Esophagus muscularis mucosa (tissue), 4 donors: ENCODE data around the gene NPTX1. TPM values are rescaled to one million over a fixed set of nuclear protein-coding genes. Genes with fewer than 3 reads are reported as not detected.

Experiments
- DNase-seq: peaks from one replicate; pipeline ENCODE4 v3.0.0-alpha.2; 2017; ENCODE audit errors: extremely low spot score
- H3K27ac ChIP-seq, 4 donors: fragments of 200-600 bp; sonication (generic); replicated peaks in 1 of 4; 1 replicate in 3 of 4; 2 replicates in 1 of 4; pipeline ENCODE4 v1.5.1; 2016 to 2019; ENCODE audit warnings: mild to moderate bottlenecking in 1 of 4
- H3K27me3 ChIP-seq, 4 donors: fragments of 200-600 bp; sonication (generic); one replicate each; pipeline versions ENCODE4 v1.5.1 to v1.6.0; 2016 to 2019
- H3K36me3 ChIP-seq, 4 donors: fragments of 200-600 bp; sonication (generic); one replicate each; pipeline ENCODE4 v1.5.1; 2016 to 2019
- H3K4me1 ChIP-seq, 4 donors: fragments of 200-600 bp; sonication (generic); one replicate each; pipeline ENCODE4 v1.5.1; 2016 to 2019
- H3K4me3 ChIP-seq, 4 donors: fragments of 200-600 bp; sonication (generic); 1 replicate in 2 of 4; 2 replicates in 2 of 4; pipeline ENCODE4 v1.5.1; 2016 to 2019; ENCODE audit warnings: mild to moderate bottlenecking in 4 of 4, moderate library complexity in 1 of 4
- H3K9me3 ChIP-seq, 4 donors: fragments of 200-600 bp; sonication (generic); 1 replicate in 3 of 4; 2 replicates in 1 of 4; pipeline ENCODE4 v1.5.1; 2016 to 2019
- EP300 ChIP-seq: sonication (generic); formaldehyde crosslinking; IDR thresholded peaks from one replicate; pipeline ENCODE4 v1.6.1; 2017; ENCODE audit warnings: antibody characterized with exemption
- POLR2A ChIP-seq: fragments of 450-650 bp; IDR thresholded peaks from one replicate; pipeline ENCODE4 v1.6.1; 2017; ENCODE audit warnings: antibody characterized with exemption, moderate library complexity, mild to moderate bottlenecking, low read depth
- POLR2AphosphoS5 ChIP-seq, 2 donors: sonication (generic); formaldehyde crosslinking; IDR thresholded peaks; one replicate each; pipeline ENCODE4 v1.6.1; 2017; ENCODE audit warnings: antibody characterized with exemption in 2 of 2
- WGBS: methylation state at CpG from one replicate; pipeline ENCODE4 v1.1.5; 2018; 5-methylcytosine and 5-hydroxymethylcytosine counted together
- intact Hi-C: fragments of 100-400 bp; cut with DNase I; formaldehyde crosslinking; loops from one replicate; pipeline ENCODE4 v1.15.1; 2023
- total RNA-seq, 4 donors: library from RNA; depleted of rRNA; stranded (reverse); fragments of >200 nt; gene quantifications; one replicate each; pipeline versions ENCODE4 v1.1.0 to v1.2.1, GENCODE V29; 2016
- TF ChIP-seq, protein P1 (sequence below), 3 experiments: fragments of 200-600 bp in 2 of 3; fragments of 450-650 bp in 1 of 3; sonication (generic) in 2 of 3; IDR thresholded peaks; one replicate each; pipeline ENCODE4 v1.5.1; 2017 to 2019; ENCODE audit warnings: antibody characterized with exemption in 3 of 3, mild to moderate bottlenecking in 2 of 3, moderate library complexity in 1 of 3

NPTX1 gene
- total RNA-seq, 4 donors from 2014 or later = 0.42 to 5.5 (median 4.1) TPM

DNA sequence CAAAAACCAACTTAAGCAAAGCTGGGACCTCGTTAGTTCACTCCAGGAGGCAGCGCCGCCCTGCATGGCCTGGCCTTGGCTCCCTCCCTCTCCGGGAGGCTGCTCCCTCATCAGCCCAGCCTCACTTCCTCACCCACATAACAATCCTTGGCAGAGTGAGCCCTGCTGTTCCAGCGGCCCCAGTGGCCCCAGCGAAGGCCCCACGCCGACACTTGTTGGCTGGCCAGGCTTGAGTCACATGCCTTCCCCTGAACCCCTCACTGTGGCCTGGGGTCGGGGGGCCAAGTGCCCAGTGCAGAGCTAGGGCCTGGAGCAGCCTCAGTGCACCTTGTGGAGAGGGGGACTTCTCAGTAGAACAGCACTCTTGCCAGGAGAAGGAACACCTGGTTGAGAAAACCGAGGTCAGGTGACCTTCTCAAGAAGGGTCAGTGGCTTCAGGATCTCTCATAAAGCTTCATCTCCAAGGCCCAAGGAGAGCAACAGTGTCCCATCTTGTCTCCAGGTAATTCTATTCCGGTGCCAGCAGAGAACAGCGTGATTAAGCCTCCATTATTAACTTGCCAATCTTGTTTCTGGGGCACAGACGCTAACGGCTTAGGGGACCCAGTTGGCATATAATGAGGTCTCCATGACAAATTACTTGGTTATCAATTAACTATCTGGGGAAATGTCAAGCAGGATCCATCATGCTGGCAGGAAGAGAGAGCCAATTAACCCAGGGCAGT is 34.6 kb downstream of the NPTX1 start:
- intact Hi-C loops = no loop called here
- peaks cover 0 to 5% (median 0%) of the 10 kb centered on the region in 4 donors for H3K4me1 ChIP-seq
- H3K36me3 ChIP-seq = peaks cover 0 to 13% (median 4%) of the 10 kb centered on the region in 4 donors
- no peak overlapping the region for H3K27ac ChIP-seq
- 91% methylated on average over 8 of the region's 14 CpGs for WGBS
- no peak overlapping the region for H3K4me3 ChIP-seq
- TF ChIP-seq, protein P1, sequence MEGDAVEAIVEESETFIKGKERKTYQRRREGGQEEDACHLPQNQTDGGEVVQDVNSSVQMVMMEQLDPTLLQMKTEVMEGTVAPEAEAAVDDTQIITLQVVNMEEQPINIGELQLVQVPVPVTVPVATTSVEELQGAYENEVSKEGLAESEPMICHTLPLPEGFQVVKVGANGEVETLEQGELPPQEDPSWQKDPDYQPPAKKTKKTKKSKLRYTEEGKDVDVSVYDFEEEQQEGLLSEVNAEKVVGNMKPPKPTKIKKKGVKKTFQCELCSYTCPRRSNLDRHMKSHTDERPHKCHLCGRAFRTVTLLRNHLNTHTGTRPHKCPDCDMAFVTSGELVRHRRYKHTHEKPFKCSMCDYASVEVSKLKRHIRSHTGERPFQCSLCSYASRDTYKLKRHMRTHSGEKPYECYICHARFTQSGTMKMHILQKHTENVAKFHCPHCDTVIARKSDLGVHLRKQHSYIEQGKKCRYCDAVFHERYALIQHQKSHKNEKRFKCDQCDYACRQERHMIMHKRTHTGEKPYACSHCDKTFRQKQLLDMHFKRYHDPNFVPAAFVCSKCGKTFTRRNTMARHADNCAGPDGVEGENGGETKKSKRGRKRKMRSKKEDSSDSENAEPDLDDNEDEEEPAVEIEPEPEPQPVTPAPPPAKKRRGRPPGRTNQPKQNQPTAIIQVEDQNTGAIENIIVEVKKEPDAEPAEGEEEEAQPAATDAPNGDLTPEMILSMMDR (IDR thresholded peaks at IDR 0.05) = no peak
- TF ChIP-seq EP300 = no peak
- TF ChIP-seq POLR2AphosphoS5 (IDR thresholded peaks at IDR 0.05) = no peak
- no peaks in the 10 kb centered on the region for H3K9me3 ChIP-seq
- H3K27me3 ChIP-seq = no peaks in the 10 kb centered on the region
- DNase-seq = no peak

DNA sequence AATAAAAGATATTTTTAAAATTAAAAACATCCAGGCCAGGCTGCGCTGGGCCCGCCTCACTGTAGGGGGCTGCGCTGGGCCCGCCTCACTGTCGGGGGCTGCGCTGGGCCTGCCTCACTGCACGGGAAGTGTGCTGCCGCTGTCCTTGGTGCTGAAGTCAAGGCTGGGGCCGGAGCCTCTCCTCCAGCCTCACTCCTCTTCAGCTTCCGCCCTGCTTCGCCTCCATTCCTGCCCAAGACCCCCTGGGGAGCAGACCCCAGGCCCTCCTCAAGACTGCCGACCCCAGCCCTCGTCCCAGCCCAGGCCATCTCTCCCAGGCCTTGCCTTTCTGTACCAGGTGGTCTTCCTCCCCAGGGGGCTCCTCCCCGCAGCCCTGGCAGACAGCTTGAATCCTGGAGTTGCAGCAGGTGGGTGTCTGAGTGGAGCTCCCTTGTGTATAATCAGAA is 35.3 kb downstream of the NPTX1 start:
- Histone ChIP-seq H3K27ac (no peak overlapping the region), H3K27me3 (no peaks in the 10 kb centered on the region), H3K36me3 (peaks cover 0 to 13% (median 4%) of the 10 kb centered on the region in 4 donors), H3K4me3 (no peak overlapping the region), H3K4me1 (peaks cover 0 to 5% (median 0%) of the 10 kb centered on the region in 4 donors), H3K9me3 (no peaks in the 10 kb centered on the region)
- intact Hi-C loops = no loop called here
- TF ChIP-seq, protein P1 (IDR thresholded peaks at IDR 0.05) = no peak
- no peak for TF ChIP-seq POLR2A
- no peak for TF ChIP-seq POLR2AphosphoS5 (IDR thresholded peaks at IDR 0.05)
- TF ChIP-seq EP300 = no peak
- 20% methylated on average over 12 of the region's 14 CpGs for WGBS
- DNase-seq = no peak

DNA sequence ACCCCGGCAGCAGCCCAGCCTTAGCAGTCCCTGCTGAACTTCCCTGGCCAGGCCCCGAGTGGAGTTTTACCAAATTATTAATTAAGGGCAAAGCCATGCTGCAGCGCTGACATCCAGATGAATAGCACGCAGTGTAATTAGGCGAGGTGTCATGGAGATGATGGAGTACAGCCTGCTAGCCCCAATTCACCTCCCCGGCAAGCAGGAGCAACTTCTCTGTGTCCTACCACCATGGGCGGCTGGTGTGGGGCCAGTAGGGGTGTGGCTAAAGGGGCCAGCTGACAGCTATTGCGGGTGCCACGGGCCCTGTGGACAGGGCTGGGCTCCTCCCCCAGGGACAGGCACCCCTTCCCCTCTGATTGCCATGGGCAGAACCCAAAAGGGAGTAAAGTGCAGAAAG is 36.9 kb downstream of the NPTX1 start:
- intact Hi-C loops = no loop called here
- WGBS = 47% methylated on average over 3 of the region's 9 CpGs
- Histone ChIP-seq H3K4me3 (no peak overlapping the region), H3K4me1 (peaks cover 0 to 5% (median 0%) of the 10 kb centered on the region in 4 donors), H3K27me3 (no peaks in the 10 kb centered on the region), H3K36me3 (peaks cover 0 to 13% (median 4%) of the 10 kb centered on the region in 4 donors), H3K9me3 (no peaks in the 10 kb centered on the region), H3K27ac (no peak overlapping the region)
- TF ChIP-seq POLR2AphosphoS5 (IDR thresholded peaks at IDR 0.05) = no peak
- no peak for DNase-seq

DNA sequence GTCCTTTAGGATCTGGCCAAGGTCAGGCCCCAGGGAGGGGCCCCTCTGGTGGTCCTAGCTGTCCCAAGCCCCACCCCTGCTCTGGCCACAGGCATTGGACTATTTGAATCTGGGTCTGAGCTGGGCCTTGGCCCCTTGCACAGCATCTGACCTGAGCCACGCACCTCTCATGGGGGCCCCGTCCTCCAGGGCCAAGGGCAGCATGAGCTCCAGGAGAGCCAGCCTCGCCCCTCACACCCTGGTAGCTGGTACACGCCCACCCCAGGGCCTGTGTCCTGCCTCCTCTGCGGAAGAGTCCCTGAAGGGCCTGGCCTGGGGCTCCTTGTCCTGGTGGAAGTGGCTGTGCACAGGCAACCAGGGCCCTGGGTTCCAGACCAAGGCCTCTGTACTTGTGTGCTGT is 37.6 kb downstream of the NPTX1 start:
- Histone ChIP-seq H3K36me3 (peaks cover 0 to 13% (median 4%) of the 10 kb centered on the region in 4 donors), H3K27me3 (no peaks in the 10 kb centered on the region), H3K4me3 (no peak overlapping the region), H3K4me1 (peaks cover 0 to 2% (median 0%) of the 10 kb centered on the region in 4 donors), H3K27ac (no peak overlapping the region), H3K9me3 (no peaks in the 10 kb centered on the region)
- no CpG with 5 or more reads among the region's 5 CpGs for WGBS
- intact Hi-C loops = no loop called here
- TF ChIP-seq, protein P1 (IDR thresholded peaks at IDR 0.05) = no peak
- TF ChIP-seq POLR2AphosphoS5 (IDR thresholded peaks at IDR 0.05) = no peak
- TF ChIP-seq POLR2A = no peak
- no peak for TF ChIP-seq EP300
- no peak for DNase-seq

DNA sequence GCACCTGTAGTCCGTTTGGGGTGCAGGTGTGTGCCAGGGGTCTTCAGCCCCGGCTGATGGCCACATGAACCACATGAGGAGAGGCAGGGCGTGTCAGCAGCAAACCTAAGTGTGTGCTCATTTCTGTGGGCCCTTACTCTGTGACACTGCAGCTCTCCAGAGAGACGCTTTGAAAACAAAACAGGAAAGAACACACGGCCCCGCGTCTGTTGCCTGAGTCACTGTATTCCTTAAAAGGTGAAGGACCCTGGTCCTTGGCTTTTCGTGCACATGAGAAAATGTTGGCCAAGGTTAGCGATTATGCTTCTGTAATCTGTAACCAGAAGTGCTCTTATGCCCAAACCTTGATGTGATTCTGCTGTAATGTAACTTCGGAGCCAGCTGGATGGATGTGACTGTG is 38.9 kb downstream of the NPTX1 start:
- no peak overlapping the region for H3K27ac ChIP-seq
- intact Hi-C loops = no loop called here
- no peak for DNase-seq
- no peaks in the 10 kb centered on the region for H3K4me1 ChIP-seq
- H3K9me3 ChIP-seq = no peaks in the 10 kb centered on the region
- 84% methylated on average over 10 of the region's 10 CpGs for WGBS
- H3K4me3 ChIP-seq = no peak overlapping the region
- no peaks in the 10 kb centered on the region for H3K27me3 ChIP-seq
- TF ChIP-seq POLR2A (no peak), POLR2AphosphoS5 (IDR thresholded peaks at IDR 0.05) (no peak), EP300 (no peak)
- TF ChIP-seq, protein P1 (IDR thresholded peaks at IDR 0.05) = no peak
- peaks cover 0 to 15% (median 4%) of the 10 kb centered on the region in 4 donors for H3K36me3 ChIP-seq
